HG03439 (cell line): ENCODE measurements around the gene SNX27.
A peak's percentile ranks its signal among the peaks of the same experiment; 100 is the strongest.

Experiments
- ATAC-seq: cut with Tn5 transposase; IDR thresholded peaks from one replicate; pipeline ENCODE4 v1.9.1; 2021; ENCODE audit warnings: mild to moderate bottlenecking, moderate library complexity; ENCODE audit not compliant: unreplicated experiment

Gene SNX27

GRCh38 chr1:151611832-151612500, at the start of gene SNX27:
TSS of gene SNX27 (plus strand) at chr1:151612050. CDS start at chr1:151612202, 152 bp downstream.
- peak; percentile 87 for ATAC-seq

DNA sequence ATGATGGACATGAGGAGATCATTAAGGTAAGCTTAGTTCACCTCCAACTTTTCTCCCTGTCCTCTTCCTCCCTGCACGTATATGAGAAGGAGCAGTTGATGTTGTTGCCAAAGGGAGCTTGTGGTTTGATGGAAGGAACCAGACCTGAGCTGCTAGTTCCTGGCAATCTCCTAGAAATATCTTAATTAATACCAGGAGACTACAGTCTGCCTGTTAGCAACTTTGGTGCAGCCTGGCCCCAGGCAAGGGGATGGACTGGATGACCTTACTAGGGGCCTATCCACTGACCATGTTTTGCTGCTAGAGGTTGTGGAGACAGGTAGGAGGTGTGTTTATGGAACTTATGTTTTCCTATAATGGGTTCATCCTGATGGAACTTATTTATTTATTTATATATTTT, 49.2 kb upstream of the SNX27 start:
- ATAC-seq = no peak

DNA sequence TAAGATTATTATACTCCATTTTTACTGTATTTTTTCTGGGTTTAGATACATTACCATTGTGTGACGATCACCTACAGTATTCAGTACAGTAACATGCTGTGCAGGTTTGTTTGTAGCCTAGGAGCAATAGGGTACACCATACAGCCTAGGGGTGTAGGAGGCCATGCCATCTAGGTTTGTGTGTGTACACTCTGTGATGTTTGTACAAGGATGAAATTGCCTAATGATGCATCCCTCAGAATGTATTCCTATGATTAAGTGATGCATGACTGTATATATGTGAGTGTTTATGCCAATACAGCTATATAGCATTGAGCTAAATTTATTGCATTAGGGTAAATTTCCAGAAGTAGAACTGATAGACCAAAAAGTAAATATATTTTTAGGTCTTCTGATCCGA, 48.5 kb upstream of the SNX27 start:
- ATAC-seq = no peak

GRCh38 chr1:151565502-151566189, 46.2 kb upstream of the SNX27 start:
- ATAC-seq = no peak

DNA sequence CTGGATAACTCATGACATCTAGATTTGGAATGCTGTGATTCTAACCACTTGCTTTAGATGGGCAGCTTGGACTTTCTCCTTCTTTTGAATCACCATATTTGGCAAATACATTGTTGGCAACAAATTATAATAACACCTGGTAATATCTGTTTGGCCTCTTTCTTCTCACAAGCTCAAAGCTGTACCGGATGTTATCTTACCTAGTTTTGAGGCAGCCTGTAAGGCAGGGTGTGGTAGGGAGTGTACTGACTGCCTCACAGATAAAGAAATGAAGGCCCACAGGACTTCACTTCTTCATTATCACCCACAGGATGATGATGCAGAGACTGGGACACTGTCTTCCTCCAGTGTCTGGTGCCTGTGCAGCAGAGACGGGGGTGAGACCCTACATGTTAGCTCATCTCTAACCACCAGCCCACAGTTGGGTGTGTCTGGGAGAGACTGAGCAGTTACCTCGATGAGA, 43.2 kb upstream of the SNX27 start:
- ATAC-seq = no peak

GRCh38 chr1:151570819-151571218, 41.0 kb upstream of the SNX27 start:
- no peak for ATAC-seq

DNA sequence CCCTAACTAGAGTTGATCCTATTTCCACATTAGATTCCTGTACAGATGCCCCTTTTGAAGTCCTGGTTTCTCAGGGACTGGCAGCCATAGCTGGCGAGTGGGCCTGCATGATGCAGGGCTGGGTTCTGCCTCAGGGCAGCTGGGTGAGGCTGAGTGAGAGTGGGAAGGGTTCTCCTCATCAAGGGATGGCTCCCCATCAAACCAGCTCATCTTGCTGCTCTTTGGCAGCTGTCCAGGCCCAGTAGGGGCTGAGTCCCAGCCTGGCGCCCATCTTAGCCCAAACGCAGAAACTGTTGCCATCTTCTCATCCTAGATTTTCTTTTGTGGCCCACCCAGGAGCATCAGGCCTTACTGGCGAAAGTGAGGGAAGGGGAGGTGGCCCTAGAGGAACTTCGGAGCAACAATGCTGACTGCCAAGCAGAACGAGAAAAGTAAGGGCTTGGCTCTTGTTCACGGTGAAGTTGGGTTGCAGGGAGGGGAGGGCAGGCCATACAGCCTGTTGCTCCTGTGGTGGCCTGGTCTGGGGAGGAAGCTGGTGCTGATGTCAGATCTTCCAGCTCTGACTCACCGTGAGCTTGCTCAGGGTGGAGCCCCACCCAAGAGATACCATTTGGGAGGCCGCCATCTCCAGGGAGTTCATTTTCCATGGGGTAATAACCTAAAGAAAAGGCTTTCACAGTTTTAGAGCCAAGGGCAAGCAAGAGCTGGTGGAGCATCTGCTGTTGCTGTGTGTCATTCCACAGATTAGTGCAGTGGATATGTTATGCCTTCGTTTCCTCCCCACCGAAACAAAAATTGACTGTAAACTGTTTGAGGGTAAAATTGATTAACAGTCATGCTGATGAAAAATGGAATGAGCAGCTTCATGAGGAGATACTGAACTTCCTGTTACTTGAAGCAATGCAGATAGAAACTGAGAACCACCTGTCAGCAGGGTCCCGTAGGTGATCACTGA, 37.0 kb upstream of the SNX27 start:
- no peak for ATAC-seq

GRCh38 chr1:151577173-151577572, 34.7 kb upstream of the SNX27 start:
- ATAC-seq = no peak

- ATAC-seq = no peak
Measured at GRCh38 chr1:151578941-151579340, 32.9 kb upstream of the SNX27 start.

- no peak for ATAC-seq
Measured at GRCh38 chr1:151579436-151580225, 32.2 kb upstream of the SNX27 start.

DNA sequence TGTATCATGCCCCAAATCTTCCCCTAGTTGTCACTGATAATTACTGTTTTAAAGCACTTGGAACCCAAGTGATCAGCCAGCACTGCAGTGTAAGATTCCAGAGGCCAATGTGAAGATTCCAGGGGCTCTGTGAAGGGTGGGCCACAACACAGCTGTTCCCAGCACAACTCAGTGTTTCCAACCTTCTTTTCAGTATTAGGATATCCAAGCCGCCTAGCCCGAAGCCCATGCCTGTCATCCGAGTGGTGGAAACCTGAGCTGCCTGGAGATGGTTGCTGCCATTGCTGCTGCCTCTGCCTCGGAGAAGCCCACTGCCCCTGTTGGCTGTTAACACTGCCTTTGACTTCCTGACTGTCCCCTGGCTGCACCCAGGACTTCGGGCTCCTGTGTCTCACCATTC, 30.4 kb upstream of the SNX27 start:
- ATAC-seq = no peak

DNA sequence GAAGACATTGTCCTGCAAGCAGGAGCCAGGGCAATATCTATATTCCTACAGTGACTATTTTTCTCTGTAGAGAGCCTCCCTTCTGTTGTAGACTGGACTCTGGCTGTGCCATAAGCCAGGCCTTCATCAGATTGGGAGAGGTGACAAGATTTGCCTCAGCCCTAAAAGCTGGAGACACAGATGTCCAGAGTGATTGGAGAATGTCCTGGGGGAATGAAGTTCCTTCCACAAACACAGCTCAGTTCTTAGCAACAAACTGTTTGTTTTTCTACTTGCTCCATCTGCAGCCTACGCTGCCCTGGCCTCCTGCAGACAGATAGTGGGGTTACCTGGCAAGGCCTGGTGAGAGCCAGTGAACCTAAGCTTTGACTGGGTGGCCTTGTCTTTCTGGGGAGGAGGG, 29.9 kb upstream of the SNX27 start:
- no peak for ATAC-seq

DNA sequence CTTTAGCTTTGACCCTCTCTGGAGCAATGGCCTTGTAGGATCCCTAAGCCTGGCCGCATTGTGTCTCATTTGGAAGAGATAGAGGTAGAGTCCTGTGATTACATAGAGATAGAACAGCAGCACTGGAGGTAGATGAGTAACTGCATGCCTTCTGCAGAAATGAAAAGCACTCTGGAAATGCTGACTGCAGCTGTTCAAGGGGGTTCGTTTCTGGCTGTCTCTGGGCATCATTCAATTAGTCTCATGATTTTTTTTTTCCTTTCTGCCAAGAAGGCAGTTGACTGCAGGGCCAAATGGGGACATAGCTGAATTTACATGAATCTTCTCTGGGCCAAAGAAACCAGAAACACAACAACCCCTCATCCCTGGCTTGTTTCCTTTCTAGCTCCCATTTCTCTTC, 28.1 kb upstream of the SNX27 start:
- ATAC-seq = no peak

DNA sequence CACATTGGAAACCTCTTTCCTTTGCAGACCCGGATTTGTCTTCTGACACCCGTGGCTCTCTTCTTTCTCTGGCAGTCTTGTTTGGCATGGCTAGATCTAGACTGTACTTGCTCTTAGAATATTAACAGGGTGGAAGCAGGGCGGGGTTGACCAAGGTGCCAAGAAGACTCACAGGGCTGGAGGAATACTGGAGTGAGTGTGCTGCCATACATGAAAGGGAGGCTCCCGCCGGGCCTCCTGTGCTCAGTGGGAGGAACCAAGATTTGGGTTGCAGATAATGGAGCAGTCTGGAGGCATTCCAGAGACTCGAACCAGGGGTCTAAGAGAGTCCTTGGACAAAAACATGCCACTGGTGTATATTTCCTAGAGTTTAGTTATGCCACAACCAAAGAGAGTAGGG, 27.6 kb upstream of the SNX27 start:
- no peak for ATAC-seq

GRCh38 chr1:151584780-151585179, 27.1 kb upstream of the SNX27 start:
- ATAC-seq = no peak

- no peak for ATAC-seq
Measured at GRCh38 chr1:151585622-151586021, 26.2 kb upstream of the SNX27 start.

DNA sequence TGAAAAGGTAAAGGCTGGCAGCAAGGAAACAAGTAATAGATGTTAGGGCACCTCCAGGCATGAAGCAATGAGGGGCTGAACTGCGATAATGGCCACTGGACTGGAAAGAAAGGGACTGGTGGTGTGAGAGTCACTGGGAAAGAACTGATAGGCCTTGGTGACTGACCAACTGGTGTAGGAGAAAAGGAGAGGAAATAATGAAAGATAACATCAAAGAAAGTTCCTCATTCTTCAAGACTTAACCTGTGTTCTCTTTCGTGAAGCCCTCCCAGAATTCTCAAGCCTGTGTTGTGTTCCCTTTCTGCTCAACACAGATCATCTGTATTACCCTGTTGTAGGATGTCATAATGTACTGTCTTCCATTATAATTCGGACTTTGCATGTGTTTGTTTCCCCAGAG, 20.9 kb upstream of the SNX27 start:
- ATAC-seq = no peak

DNA sequence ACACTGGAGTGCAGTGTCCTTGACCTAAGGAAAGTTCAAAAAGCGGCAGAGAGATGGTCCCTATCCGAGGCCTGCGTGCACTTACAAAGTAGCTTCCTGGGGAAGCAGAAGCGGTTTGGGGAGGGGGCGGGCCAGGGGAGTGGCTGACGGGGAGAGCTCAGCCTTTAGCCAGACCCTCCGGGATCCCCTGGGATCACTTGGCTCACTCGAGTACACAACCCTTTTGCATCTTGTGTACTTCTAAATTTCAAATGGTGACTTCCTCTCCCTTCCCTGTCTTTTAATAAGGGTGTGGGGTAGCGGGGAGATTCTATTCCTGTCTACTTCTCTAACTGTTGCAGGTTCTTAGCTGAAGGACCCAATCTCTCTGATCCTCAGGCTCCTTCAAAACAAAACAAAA, 18.1 kb upstream of the SNX27 start:
- no peak for ATAC-seq

DNA sequence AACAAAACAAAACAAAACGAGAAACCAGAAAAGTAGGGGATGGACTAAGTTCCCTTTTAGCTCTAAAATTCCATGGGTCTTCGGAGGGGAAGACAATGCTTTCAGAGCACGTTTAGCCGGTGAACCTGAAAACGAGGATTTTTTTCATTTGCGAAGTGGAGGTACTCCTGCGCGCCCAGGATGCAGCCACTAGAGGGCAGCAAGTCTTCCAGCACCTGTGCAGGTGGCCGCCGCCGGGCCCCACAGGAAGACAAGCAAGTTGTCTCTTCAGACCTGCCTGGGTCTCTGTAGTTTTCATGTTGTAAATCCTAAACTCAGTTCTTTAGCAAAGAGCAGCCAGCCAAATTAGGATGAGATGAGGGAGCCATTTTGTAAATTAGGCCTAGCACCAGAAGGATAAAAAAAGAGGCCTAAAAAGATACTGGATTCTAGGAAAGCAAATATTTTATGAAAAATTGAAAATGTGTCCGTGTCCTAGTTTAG, 17.7 kb upstream of the SNX27 start:
- ATAC-seq = peak; percentile 53

DNA sequence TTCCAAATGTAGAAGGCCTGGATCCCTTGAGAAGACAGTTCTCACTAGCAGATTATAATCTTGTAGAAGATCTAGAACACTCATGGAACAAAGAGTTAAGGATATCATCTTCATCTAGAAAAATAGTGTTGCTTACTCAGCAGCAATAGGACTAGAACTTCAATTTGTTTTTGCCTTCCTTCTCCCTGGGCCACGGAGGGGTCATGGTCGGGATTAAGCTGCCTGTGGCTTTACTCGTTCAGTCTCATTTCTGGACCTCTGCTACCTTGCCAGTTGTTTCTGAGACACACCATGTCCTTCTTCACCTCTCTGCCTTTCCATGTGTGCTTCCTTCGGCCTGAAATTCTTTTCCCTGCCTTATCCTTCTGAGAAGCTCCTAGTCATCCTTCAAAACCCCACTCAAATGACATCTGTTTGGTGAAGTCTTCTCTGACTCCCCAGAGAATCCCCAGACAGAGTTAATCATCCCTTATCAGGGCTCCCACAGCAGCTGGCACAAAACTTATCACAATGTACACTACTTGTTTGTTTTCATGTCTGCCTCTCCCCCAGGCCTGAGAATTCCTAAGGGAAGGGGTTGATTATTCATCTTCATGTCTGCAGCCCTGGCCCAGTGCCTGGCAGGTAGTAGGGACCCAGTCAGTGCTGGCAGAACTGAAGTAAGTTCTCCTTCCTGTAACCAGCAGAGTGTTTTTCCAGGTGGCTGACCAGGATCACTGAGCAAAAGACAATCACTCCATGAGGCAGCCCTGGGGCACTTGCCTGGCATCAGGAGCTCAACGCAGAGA, 15.5 kb upstream of the SNX27 start:
- ATAC-seq = no peak
